K562 (cell line): Measurements from ENCODE around the gene LASP1. TPM values are rescaled to one million over a fixed set of nuclear protein-coding genes. Genes with fewer than 3 reads are reported as not detected.

Source experiments
- RAD51 ChIP-seq: fragments of 450-650 bp; IDR thresholded peaks from 2 replicates; pipeline ENCODE4 v1.7.1; 2016; ENCODE audit warnings: low read depth, mild to moderate bottlenecking, borderline replicate concordance
- REST ChIP-seq, 2 experiments: fragments of 450-650 bp; formaldehyde crosslinking in 1 of 2; IDR thresholded peaks; 2 replicates each; pipeline versions ENCODE4 v1.4.0 to v1.6.1; 2014 to 2020; ENCODE audit warnings: mild to moderate bottlenecking in 2 of 2, borderline replicate concordance in 1 of 2, low read depth in 1 of 2
- TFE3 ChIP-seq: fragments of 450-650 bp; formaldehyde crosslinking; IDR thresholded peaks from 2 replicates; pipeline ENCODE4 v1.4.0; 2020; ENCODE audit warnings: mild to moderate bottlenecking, mixed read lengths
- TOE1 ChIP-seq, 2 experiments: fragments of 450-650 bp in 1 of 2; sonication (generic) in 1 of 2; formaldehyde crosslinking in 1 of 2; IDR thresholded peaks; 2 replicates each; pipeline versions ENCODE4 v1.7.1 to v1.8.0; 2016 to 2022; ENCODE audit warnings: borderline replicate concordance in 2 of 2, mild to moderate bottlenecking in 2 of 2, antibody characterized with exemption in 1 of 2, inconsistent platforms in 1 of 2, low read depth in 1 of 2, missing genetic modification reagents in 1 of 2, moderate library complexity in 1 of 2
- USF1 ChIP-seq: sonication (generic); formaldehyde crosslinking; IDR thresholded peaks from 2 replicates; pipeline ENCODE4 v1.9.0; 2022; ENCODE audit warnings: mild to moderate bottlenecking, missing genetic modification reagents
- ZFP1 ChIP-seq: fragments of 450-650 bp; formaldehyde crosslinking; IDR thresholded peaks from 2 replicates; pipeline ENCODE4 v1.4.0; 2020; ENCODE audit warnings: mild to moderate bottlenecking, mixed read lengths
- polyA plus RNA-seq, 8 experiments: library from polyadenylated mRNA; depleted of rRNA in 4 of 8; stranded (reverse) in 5 of 8; unstranded in 3 of 8; fragments of >200 nt; fragmentation: Nextera tagmentation in 2 of 8; fragmentation: Illumina TruSeq in 1 of 8; extraction: Ambion mirVana in 2 of 8; extraction: Trizol in 1 of 8; gene quantifications; 2 replicates each; pipeline versions ENCODE4 v1.2.1 to v1.2.3, GENCODE V29; 2011 to 2014; ENCODE audit warnings: inconsistent platforms in 1 of 8, missing spikeins in 1 of 8
- total RNA-seq, 7 experiments: library from RNA; depleted of rRNA in 6 of 7; stranded (reverse); fragments of >200 nt in 6 of 7; fragmentation: Illumina TruSeq in 2 of 7; extraction: Trizol in 2 of 7; gene quantifications; 2 replicates each; pipeline versions ENCODE4 v1.2.1 to v1.2.3, GENCODE V29; 2011 to 2021; ENCODE audit warnings: low replicate concordance in 1 of 7

LASP1 gene
- total and polyA plus RNA-seq, 9 of the 15 experiments (the other 6 are each of a cell fraction or from before 2014, with no cell fraction given), result 23.0 to 125 (median 55.3) TPM

GRCh38 chr17:38881600-38882191, 11.8 kb downstream of the LASP1 start (continued):
- peak; percentile 48; the same call in 1 of the 2 replicates for TF ChIP-seq REST (IDR thresholded peaks at IDR 0.05; ENCODE audit: borderline replicate concordance)
- TF ChIP-seq REST (CRISPR knock-in tag; IDR thresholded peaks at IDR 0.05; ENCODE audit: low read depth), result no peak
- peak; percentile 54; the same call in 1 of the 2 replicates for TF ChIP-seq TFE3 (CRISPR knock-in tag)
- TF ChIP-seq USF1, result peak; percentile 86
- TF ChIP-seq TOE1 (IDR thresholded peaks at IDR 0.05; ENCODE audit: borderline replicate concordance), result peak; percentile 86
- TF ChIP-seq TOE1 (CRISPR knock-in tag; IDR thresholded peaks at IDR 0.05; ENCODE audit: borderline replicate concordance, low read depth), result no peak
- peak; percentile 94 for TF ChIP-seq RAD51
- TF ChIP-seq ZFP1 (CRISPR knock-in tag), result no peak
